Testis (tissue), 3 donors: ENCODE data around the gene STUM. TPM values are rescaled to one million over a fixed set of nuclear protein-coding genes. Genes with fewer than 3 reads are reported as not detected.

Experiments
- DNase-seq: peaks from one replicate; pipeline ENCODE4 v3.0.0-alpha.2; 2019
- H3K27ac ChIP-seq, 2 donors: fragments of 200-600 bp; sonication (generic); one replicate each; pipeline ENCODE4 v1.5.1; 2019
- H3K27me3 ChIP-seq: fragments of 200-600 bp; sonication (generic); one replicate; pipeline ENCODE4 v1.5.1; 2019
- H3K36me3 ChIP-seq: fragments of 200-600 bp; sonication (generic); one replicate; pipeline ENCODE4 v1.5.1; 2017; ENCODE audit warnings: low read depth; ENCODE audit errors: missing control alignments
- H3K4me1 ChIP-seq: fragments of 200-600 bp; sonication (generic); one replicate; pipeline ENCODE4 v1.5.1; 2019
- H3K4me3 ChIP-seq, 2 donors: fragments of 200-600 bp; sonication (generic); one replicate each; pipeline ENCODE4 v1.5.1; 2017 to 2019
- H3K9me3 ChIP-seq: fragments of 200-600 bp; sonication (generic); one replicate; pipeline ENCODE4 v1.5.1; 2017
- CTCF ChIP-seq, 3 experiments: fragments of 450-650 bp in 2 of 3; fragments of 200-600 bp in 1 of 3; sonication (generic) in 1 of 3; IDR thresholded peaks; one replicate each; pipeline ENCODE4 v1.5.1; 2016 to 2019; ENCODE audit warnings: antibody characterized with exemption in 3 of 3, mild to moderate bottlenecking in 2 of 3, moderate library complexity in 1 of 3
- POLR2A ChIP-seq: fragments of 450-650 bp; IDR thresholded peaks from one replicate; pipeline ENCODE4 v1.6.1; 2017; ENCODE audit warnings: antibody characterized with exemption, mild to moderate bottlenecking, moderate library complexity
- WGBS, 2 donors: methylation state at CpG; one replicate each; pipeline ENCODE4 v1.1.5; 2018; 5-methylcytosine and 5-hydroxymethylcytosine counted together
- intact Hi-C: fragments of 100-400 bp; cut with DNase I; formaldehyde crosslinking; loops from one replicate; pipeline ENCODE4 v1.15.1; 2023; ENCODE audit warnings: low total_unique reads
- polyA plus RNA-seq: library from polyadenylated mRNA; stranded (reverse); fragments of 350-450 nt; fragmentation: Illumina TruSeq; extraction: RNeasy Lipid Tissue Mini Kit (QIAGEN cat#74804); gene quantifications from one replicate; pipeline ENCODE4 v1.2.3, GENCODE V29; 2014; ENCODE audit warnings: low read depth, low replicate concordance; ENCODE audit not compliant: insufficient read depth
- total RNA-seq, 2 donors: library from RNA; depleted of rRNA; stranded (reverse); fragments of >200 nt; gene quantifications; one replicate each; pipeline ENCODE4 v1.2.3, GENCODE V29; 2016

Gene STUM
- total and polyA plus RNA-seq, 3 donors from 2014 or later: 2.5 to 4.5 (median 3.7) TPM

- 89 to 90% methylated on average over 5 to 6 of the region's 6 CpGs for WGBS, 2 donors
- intact Hi-C loops: loop anchor here (10.0 kb wide), 1 partner anchor 86 kb away; the partner anchor contains the start of gene ITPKB
- no peak overlapping the region for H3K4me3 ChIP-seq
- no peaks in the 10 kb centered on the region for H3K9me3 ChIP-seq
- no peaks in the 10 kb centered on the region for H3K36me3 ChIP-seq
- H3K27me3 ChIP-seq: no peaks in the 10 kb centered on the region
- no peak for DNase-seq
- peaks cover 2% of the 10 kb centered on the region for H3K4me1 ChIP-seq
- TF ChIP-seq CTCF (IDR thresholded peaks at IDR 0.05): no peak
- no peak for TF ChIP-seq POLR2A
- H3K27ac ChIP-seq: no peak overlapping the region
Observed at GRCh38 chr1:226648421-226648820, 99.9 kb downstream of the STUM start.

DNA sequence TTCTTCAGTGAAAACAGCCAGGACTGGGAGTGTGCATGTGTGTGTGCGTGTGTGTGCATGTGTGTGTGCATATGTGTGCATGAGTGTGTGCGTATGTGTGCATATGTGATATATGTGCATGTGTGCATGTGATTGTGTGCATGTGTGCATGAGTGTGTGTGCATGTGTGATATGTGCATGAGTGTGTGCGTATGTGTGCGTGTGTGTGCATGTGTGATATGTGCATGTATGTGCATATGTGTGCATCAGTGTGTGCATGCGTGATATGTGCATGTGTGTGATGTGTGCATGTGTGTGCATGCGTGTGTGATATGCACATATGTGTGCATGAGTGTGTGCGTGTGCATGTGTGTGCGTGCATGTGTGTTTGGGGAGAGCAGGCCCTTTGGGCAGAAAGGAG lies 100.7 kb downstream of the STUM start:
- WGBS, 2 donors: 67 to 85% methylated on average over 8 of the region's 8 CpGs
- TF ChIP-seq CTCF (IDR thresholded peaks at IDR 0.05) (no peak), POLR2A (no peak)
- no peak for DNase-seq
- Histone ChIP-seq H3K9me3 (no peaks in the 10 kb centered on the region), H3K27ac (no peak overlapping the region), H3K4me1 (peaks cover 2% of the 10 kb centered on the region), H3K36me3 (no peaks in the 10 kb centered on the region), H3K27me3 (no peaks in the 10 kb centered on the region), H3K4me3 (no peak overlapping the region)
- intact Hi-C loops: loop anchor here (10.0 kb wide), 1 partner anchor 86 kb away; the partner anchor contains the start of gene ITPKB

DNA sequence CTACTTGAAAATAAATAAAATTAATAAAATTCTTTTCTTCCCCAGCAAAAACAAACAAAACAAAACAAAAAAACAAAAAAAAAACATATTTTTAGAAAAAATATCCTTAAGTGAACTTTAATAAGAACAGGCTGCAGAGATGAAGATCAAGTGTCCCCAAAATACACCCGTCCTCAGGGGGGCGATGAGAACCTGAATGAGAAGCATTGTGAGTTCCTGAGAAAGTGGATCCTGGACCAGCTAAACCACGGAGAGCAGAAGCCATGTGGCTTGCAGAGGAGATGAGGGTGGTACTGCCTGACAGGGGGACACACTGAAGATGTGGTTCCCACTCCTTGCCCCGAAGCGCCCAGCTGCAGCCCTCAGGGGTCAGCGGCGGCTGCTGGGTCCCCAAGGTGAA lies 101.2 kb downstream of the STUM start:
- DNase-seq: no peak
- intact Hi-C loops: loop anchor here (10.0 kb wide), 1 partner anchor 85 kb away; the partner anchor contains the start of gene ITPKB

GRCh38 chr1:226650236-226650841 lies 101.8 kb downstream of the STUM start:
- WGBS, 2 donors: 86 to 87% methylated on average over 10 to 11 of the region's 11 CpGs
- peaks cover 3% of the 10 kb centered on the region for H3K4me1 ChIP-seq
- H3K9me3 ChIP-seq: no peaks in the 10 kb centered on the region
- no peaks in the 10 kb centered on the region for H3K36me3 ChIP-seq
- H3K27ac ChIP-seq: no peak overlapping the region
- no peaks in the 10 kb centered on the region for H3K27me3 ChIP-seq
- DNase-seq: no peak
- intact Hi-C loops: no loop called here
- no peak overlapping the region for H3K4me3 ChIP-seq
- TF ChIP-seq POLR2A: no peak
- no peak for TF ChIP-seq CTCF (IDR thresholded peaks at IDR 0.05)

More for the DNA sequence above, 101.2 kb downstream of the STUM start:
- H3K4me3 ChIP-seq: no peak overlapping the region
- peaks cover 2% of the 10 kb centered on the region for H3K4me1 ChIP-seq
- H3K9me3 ChIP-seq: no peaks in the 10 kb centered on the region
- H3K27ac ChIP-seq: no peak overlapping the region
- H3K36me3 ChIP-seq: no peaks in the 10 kb centered on the region
- WGBS, 2 donors: 84 to 87% methylated on average over 7 of the region's 7 CpGs
- TF ChIP-seq CTCF (IDR thresholded peaks at IDR 0.05): no peak
- no peak for TF ChIP-seq POLR2A
- H3K27me3 ChIP-seq: no peaks in the 10 kb centered on the region
